Gastrocnemius medialis (tissue), 4 donors: ENCODE measurements around the gene TNIP3.

Experiments
- POLR2A ChIP-seq, 2 donors: fragments of 450-650 bp; IDR thresholded peaks; one replicate each; pipeline ENCODE4 v1.6.1; 2017; ENCODE audit warnings: antibody characterized with exemption in 2 of 2, mild to moderate bottlenecking in 2 of 2, moderate library complexity in 2 of 2
- TF ChIP-seq, protein P1 (sequence below), 5 experiments: fragments of 450-650 bp in 3 of 5; fragments of 200-600 bp in 2 of 5; sonication (generic) in 2 of 5; IDR thresholded peaks in 4 of 5; conservative IDR thresholded peaks in 1 of 5; 1 replicate in 4 of 5; 2 replicates in 1 of 5; pipeline ENCODE4 v1.5.1; 2016 to 2019; ENCODE audit warnings: antibody characterized with exemption in 5 of 5, mild to moderate bottlenecking in 3 of 5, moderate library complexity in 3 of 5

- TF ChIP-seq, protein P1, sequence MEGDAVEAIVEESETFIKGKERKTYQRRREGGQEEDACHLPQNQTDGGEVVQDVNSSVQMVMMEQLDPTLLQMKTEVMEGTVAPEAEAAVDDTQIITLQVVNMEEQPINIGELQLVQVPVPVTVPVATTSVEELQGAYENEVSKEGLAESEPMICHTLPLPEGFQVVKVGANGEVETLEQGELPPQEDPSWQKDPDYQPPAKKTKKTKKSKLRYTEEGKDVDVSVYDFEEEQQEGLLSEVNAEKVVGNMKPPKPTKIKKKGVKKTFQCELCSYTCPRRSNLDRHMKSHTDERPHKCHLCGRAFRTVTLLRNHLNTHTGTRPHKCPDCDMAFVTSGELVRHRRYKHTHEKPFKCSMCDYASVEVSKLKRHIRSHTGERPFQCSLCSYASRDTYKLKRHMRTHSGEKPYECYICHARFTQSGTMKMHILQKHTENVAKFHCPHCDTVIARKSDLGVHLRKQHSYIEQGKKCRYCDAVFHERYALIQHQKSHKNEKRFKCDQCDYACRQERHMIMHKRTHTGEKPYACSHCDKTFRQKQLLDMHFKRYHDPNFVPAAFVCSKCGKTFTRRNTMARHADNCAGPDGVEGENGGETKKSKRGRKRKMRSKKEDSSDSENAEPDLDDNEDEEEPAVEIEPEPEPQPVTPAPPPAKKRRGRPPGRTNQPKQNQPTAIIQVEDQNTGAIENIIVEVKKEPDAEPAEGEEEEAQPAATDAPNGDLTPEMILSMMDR (IDR thresholded peaks at IDR 0.05 in 4 of 5, conservative IDR thresholded peaks at IDR 0.05 in 1 of 5) = no peak
- TF ChIP-seq POLR2A (IDR thresholded peaks at IDR 0.05) = no peak
These were observed 75.3 kb downstream of the TNIP3 start for GRCh38 chr4:121088867-121089266.
